ENCODE results near the gene UBAP2L.
"Not testable (repeated sequence)": the region's sequence is repeated elsewhere in the genome, so short reads cannot be mapped to it uniquely, and the experiment has no call there.

The UBAP2L gene

DNA sequence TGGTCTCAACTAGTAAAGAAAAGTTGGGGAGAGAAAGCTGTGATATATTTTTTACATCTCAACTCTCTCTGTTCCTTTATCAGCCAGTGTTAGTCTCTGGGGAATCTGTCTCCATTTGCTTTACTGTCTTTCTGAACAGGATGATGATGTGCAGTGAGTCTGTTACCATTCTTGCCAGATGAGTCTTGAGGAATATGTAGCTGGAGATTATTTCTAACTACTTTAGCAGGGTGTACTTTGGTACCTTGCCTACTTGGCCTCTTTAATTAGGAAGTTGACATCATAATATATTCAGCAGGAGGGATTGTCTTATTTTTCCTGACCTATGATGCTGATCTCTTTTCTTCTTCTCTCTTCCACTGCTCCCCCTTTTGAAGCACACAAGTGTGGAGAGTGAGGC is 35.9 kb downstream of the UBAP2L start:
- DNase-seq (ENCODE audit: low read depth): peak; percentile 14

DNA sequence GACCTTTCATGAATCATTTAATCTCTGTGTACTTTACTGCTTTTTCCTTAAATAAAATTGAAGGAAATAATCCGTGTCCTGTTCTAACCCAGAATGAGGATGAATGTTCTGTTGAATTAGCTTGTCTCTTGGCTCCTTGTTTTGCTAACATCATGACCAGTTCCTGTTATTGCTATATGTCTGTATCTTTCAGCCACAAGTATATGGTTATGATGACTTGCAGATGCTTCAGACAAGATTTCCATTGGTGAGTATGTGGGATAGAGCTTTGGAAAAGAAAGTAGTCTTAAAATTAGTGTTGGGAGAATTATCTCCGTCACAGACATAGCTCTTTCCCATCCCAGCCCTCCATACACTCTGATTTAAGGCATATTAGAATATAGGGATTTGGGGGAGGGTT is 38.0 kb downstream of the UBAP2L start:
- DNase-seq (ENCODE audit: low read depth): no peak

GRCh38 chr1:154260127-154260526 is 39.4 kb downstream of the UBAP2L start:
- no peak for DNase-seq (ENCODE audit: low read depth)

GRCh38 chr1:154263465-154264332 is 42.9 kb downstream of the UBAP2L start:
- no peak for DNase-seq (ENCODE audit: low read depth)

- DNase-seq (ENCODE audit: low read depth): no peak
These were observed 43.7 kb downstream of the UBAP2L start for GRCh38 chr1:154264454-154264853.

- DNase-seq (ENCODE audit: low read depth): no peak
These were observed 44.8 kb downstream of the UBAP2L start for GRCh38 chr1:154265586-154265985.

DNA sequence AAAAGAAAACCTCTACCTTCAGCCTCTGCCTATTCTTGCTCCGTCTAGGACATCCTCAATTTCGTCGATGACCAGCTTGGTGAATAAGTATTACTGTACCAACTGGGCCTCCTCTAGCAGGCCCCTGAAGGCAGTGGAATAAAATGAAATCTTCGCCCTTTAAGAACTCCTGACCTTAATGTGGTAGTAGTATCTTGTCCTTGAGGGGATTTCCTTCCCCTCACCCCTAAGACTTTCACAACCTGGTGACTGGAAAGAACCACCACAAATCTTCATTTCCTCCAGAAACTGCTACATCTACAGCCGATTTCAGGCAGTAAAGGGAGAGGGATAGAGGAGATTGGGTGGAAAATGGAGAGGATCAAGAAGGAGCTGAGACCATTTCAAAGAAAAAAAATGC is 50.1 kb downstream of the UBAP2L start:
- DNase-seq (ENCODE audit: low read depth): no peak

- peak; percentile 91 for DNase-seq (ENCODE audit: low read depth)
These were observed 51.7 kb downstream of the UBAP2L start, which contains the start of gene HAX1 for GRCh38 chr1:154272217-154272998. Gene HAX1 (plus strand): TSS chr1:154272629. CDS start chr1:154272724, 95 bp downstream.

- DNase-seq (ENCODE audit: low read depth): no peak
These were observed 52.3 kb downstream of the UBAP2L start for GRCh38 chr1:154272999-154273563.

DNA sequence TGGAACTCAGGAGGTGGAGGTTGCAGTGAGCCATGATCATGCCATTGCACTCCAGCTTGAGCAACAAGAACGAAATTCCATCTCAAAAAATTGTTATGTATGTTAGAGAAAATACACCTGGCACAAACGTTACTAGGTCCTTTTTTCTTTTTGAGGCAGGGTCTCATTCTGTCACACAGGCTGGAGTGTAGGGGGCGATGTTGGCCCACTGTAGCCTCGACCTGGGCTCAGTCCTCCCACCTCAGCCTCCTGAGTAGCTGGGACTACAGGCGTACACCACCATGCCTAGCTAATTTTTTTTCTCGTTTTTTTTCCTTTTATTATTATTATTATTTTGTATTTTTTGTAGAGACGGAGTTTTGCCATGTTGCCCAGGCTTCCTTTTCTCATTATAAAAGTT is 56.0 kb downstream of the UBAP2L start:
- DNase-seq (ENCODE audit: low read depth): no peak

DNA sequence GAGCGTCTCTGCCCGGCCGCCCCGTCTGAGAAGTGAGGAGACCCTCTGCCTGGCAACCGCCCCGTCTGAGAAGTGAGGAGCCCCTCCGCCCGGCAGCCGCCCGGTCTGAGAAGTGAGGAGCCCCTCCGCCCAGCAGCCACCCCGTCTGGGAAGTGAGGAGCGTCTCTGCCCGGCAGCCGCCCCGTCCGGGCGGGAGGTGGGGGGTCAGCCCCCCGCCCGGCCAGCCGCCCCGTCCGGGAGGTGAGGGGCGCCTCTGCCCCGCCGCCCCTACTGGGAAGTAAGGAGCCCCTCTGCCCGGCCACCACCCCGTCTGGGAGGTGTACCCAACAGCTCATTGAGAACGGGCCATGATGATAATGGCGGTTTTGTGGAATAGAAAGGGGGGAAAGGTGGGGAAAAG is 66.8 kb downstream of the UBAP2L start:
- not testable (repeated sequence) for DNase-seq (ENCODE audit: low read depth)

DNA sequence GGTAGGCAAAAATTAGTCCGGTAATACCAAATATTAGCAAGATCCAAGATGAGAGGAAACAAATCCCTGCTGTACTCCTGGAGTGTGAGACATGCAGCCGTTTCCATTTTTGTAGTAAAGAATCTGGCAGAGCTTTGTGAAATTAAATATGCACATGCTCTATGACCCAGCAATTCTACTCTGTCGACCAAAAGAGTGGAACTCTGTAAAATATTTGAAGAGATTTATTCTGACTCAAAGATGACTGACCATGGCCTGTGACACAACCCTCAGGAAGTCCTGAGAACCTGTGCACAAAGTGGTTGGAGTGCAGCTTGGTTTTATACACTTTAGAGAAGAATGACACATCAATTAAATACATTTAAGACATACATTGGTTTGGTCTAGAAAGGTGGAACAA is 67.9 kb downstream of the UBAP2L start:
- DNase-seq (ENCODE audit: low read depth): no peak

DNA sequence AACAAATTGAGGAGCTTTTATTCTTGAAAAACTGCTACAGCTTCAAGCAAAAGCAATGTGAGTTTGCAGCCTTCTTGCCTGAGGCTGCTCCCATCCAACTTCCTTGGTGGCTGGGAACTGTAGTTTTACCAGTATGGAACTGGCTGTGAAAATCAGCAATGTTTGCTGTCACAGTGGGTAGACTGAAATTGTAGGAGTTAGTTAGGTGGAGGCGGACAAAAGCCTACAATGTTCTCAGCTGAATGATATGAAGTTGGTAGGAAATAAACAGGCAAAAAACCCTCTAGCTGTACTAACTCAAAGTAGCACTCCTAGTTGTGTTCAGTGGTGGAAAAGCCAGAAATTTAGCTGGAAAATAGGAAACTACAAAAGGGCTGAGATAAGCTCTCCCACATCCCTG is 70.2 kb downstream of the UBAP2L start:
- no peak for DNase-seq (ENCODE audit: low read depth)

DNA sequence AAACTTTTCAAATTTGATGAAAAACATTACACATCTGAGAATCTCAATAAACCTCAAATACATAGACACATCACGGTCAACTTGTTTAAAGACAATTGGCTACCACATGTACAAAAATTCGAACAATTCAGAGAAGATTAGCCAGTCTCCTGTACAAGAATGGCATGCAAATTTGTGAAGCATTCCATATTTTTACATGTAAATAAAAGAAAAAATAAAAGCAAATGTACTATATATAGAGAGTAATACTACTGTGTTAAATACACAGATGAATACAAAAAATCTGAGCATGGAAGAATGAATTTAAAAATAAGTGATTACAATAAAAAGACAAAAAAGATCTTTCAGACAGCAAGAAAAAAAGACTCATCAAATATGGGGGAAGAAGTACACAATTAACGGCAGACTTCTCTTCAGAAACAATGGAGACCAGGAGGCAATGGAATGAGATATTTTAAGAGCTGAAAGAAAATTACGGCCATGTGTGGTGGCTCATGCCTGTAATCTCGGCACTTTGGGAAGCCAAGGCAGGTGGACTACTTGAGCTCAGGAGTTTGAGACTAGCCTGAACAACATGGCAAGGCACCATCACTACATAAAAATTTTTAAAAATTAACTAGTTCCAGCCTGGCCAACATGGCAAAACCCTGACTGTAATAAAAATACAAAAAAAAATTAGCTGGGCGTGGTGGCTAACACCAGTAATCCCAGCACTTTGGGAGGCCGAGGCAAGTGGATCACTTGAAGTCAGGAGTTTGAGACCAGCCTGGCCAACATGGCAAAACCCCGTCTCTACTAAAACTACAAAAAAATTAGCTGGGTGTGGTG is 74.9 kb downstream of the UBAP2L start:
- no peak for DNase-seq (ENCODE audit: low read depth)

DNA sequence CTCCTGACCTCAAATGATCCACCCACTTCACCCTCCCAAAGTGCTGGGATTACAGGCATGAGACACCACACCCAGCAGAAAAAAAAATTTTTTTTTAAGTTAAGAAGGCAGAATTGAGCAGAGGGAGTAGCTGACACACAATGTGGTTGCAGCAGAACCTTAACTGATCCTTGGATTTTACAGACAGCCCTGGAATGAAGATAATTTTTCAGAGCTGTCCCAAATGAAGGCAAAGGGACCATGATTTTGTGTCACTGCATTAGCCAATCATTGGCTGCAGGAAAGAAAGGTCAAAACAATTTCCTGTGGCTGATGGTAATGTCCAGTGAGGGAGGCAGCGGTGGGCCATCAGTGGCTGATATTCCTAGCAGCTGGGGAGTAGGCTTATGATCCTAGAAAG is 80.8 kb downstream of the UBAP2L start:
- no peak for DNase-seq (ENCODE audit: low read depth)

DNA sequence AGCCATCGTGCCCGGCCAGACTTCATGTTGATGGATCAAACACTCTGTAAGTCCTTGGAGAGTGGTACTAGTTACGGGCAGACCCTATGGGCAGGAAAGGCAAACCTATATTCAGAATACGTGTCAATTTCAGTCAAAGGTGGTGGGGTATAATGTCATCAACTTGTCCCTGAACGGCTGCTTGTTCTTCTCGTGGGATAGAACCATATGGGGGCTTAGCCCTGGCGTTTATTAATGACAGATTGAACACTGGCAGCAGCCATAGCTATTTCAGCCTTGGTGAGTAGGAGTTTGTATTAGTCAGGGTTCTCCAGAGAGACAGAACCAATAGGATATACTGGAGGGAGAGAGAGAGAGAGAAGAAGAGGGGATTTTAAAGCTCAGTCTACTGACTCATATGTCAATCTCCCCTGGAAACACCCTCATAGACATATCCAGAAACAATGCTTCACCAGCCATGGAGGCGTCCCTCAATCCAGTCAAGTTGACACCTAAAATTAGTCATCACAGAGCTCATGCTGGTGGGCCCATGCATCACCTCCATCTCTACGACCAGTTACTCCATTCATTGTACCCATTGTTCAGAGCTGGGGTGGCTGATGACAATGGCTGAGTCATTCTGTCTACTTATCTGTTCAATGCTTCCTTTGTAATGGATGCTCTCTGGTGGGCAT is 84.0 kb downstream of the UBAP2L start:
- DNase-seq (ENCODE audit: low read depth): no peak

DNA sequence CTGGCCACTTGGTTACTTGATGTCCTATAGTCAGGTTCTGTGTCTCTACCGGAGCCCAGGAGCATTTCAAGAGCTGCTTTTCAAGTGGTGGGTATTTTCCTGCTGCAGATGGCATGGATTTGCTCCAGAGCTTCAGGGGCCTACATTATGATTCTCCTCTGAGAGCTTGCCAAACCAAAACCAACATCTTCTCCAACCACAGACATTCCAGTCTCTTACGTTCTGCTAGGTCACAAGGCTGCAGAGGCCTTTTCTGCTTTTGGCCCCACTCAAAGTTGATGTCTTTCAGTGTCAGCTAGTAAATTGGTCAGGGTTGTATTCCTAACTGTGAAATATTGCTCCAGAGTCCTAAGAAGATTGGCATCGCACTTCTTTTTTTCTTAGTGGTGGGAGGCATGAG is 85.4 kb downstream of the UBAP2L start:
- DNase-seq (ENCODE audit: low read depth): peak; percentile 57

- DNase-seq (ENCODE audit: low read depth): not testable (repeated sequence)
These were observed 87.0 kb downstream of the UBAP2L start for GRCh38 chr1:154307670-154308270.

DNA sequence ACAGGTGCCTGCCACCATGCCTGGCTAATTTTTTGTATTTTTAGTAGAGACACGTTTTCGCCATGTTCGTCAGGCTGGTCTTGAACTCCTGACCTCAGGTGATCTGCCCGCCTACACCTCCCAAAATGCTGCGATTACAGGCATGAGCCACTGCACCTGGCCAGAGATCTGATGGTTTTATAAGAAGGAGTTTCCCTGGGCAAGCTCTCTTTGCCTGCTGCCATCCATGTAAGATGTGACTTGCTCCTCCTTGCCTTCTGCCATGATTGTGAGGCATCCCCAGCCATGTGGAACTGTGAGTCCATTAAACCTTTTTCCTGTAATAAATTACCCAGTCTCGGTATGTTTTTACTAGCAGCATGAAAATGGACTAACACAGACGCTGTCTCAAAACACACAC is 88.4 kb downstream of the UBAP2L start:
- DNase-seq (ENCODE audit: low read depth): not testable (repeated sequence)

DNA sequence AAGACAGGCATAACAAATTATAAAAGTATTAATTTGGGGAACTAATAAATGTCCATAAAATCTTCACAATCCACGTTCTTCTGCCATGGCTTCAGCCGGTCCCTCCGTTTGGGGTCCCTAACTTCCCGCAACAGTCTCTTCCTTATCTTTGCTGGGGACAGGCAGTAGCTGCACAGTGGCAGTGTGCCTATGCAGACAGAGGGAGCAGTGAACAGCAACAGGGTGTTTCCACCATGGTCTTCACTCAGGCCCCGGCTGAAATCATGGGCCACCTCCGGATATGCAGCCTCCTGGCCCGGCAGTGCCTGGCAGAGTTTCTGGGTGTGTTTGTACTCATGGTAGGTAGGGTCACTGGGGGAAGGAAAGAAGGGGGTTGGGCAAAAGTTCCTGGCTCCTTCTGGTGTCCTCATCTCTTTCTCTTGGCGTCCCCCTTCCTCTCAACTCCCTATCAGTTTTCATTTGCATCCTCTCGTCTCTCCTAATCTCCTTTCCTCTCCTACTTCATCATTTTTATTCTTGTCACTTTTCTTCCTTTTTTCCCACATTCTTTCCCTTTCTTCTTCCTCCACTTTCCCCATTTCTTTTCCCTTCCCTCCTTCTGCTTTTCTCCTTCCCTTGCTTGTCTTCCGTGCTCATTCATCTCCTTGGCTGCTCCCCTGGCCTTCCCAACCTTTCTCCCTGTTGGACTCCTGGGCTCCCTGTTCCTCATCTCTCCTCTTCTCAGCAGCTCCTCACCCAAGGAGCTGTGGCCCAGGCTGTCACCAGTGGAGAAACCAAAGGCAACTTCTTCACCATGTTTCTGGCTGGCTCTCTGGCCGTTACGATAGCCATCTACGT is 91.7 kb downstream of the UBAP2L start:
- not testable (repeated sequence) for DNase-seq (ENCODE audit: low read depth)

All from GM04503 (cell line).